ENCODE results near the gene DUS2.
"Not testable (repeated sequence)": the region's sequence is repeated elsewhere in the genome, so short reads cannot be mapped to it uniquely, and the experiment has no call there.

The DUS2 gene

GRCh38 chr16:68093816-68094613 lies 70.9 kb downstream of the DUS2 start:
- no peak overlapping the region for H3K4me3 ChIP-seq (ENCODE audit: low read length)
- H3K27me3 ChIP-seq (ENCODE audit: control insufficient read depth, insufficient read depth, low read length), result peaks cover under 1% of the 10 kb centered on the region
- no peak overlapping the region for H3K9ac ChIP-seq (ENCODE audit: low read length)
- peaks cover 16% of the 10 kb centered on the region for H3K4me1 ChIP-seq (ENCODE audit: control insufficient read depth, insufficient read depth, low read length)
- no peaks in the 10 kb centered on the region for H3K9me3 ChIP-seq (ENCODE audit: control insufficient read depth, low read length)
- no peaks in the 10 kb centered on the region for H3K36me3 ChIP-seq (ENCODE audit: control insufficient read depth, insufficient read depth, low read length)

- Histone ChIP-seq H3K4me3 (ENCODE audit: low read length) (no peak overlapping the region), H3K36me3 (ENCODE audit: control insufficient read depth, insufficient read depth, low read length) (no peaks in the 10 kb centered on the region), H3K9ac (ENCODE audit: low read length) (no peak overlapping the region), H3K4me1 (ENCODE audit: control insufficient read depth, insufficient read depth, low read length) (peaks cover 13% of the 10 kb centered on the region), H3K9me3 (ENCODE audit: control insufficient read depth, low read length) (no peaks in the 10 kb centered on the region), H3K27me3 (ENCODE audit: control insufficient read depth, insufficient read depth, low read length) (no peaks in the 10 kb centered on the region)
Measured at GRCh38 chr16:68094614-68094934, 71.5 kb downstream of the DUS2 start.

GRCh38 chr16:68096491-68096890 lies 73.4 kb downstream of the DUS2 start:
- Histone ChIP-seq H3K4me3 (ENCODE audit: low read length) (no peak overlapping the region), H3K4me1 (ENCODE audit: control insufficient read depth, insufficient read depth, low read length) (peaks cover 5% of the 10 kb centered on the region), H3K27me3 (ENCODE audit: control insufficient read depth, insufficient read depth, low read length) (no peaks in the 10 kb centered on the region), H3K9me3 (ENCODE audit: control insufficient read depth, low read length) (no peaks in the 10 kb centered on the region), H3K36me3 (ENCODE audit: control insufficient read depth, insufficient read depth, low read length) (no peaks in the 10 kb centered on the region), H3K9ac (ENCODE audit: low read length) (no peak overlapping the region)

- no peak overlapping the region for H3K4me3 ChIP-seq (ENCODE audit: low read length)
- no peaks in the 10 kb centered on the region for H3K4me1 ChIP-seq (ENCODE audit: control insufficient read depth, insufficient read depth, low read length)
- H3K9me3 ChIP-seq (ENCODE audit: control insufficient read depth, low read length), result no peaks in the 10 kb centered on the region
- no peaks in the 10 kb centered on the region for H3K36me3 ChIP-seq (ENCODE audit: control insufficient read depth, insufficient read depth, low read length)
- H3K9ac ChIP-seq (ENCODE audit: low read length), result no peak overlapping the region
- no peaks in the 10 kb centered on the region for H3K27me3 ChIP-seq (ENCODE audit: control insufficient read depth, insufficient read depth, low read length)
Measured at GRCh38 chr16:68097088-68097487, 74.0 kb downstream of the DUS2 start.

GRCh38 chr16:68097895-68098294 lies 74.8 kb downstream of the DUS2 start:
- H3K27me3 ChIP-seq (ENCODE audit: control insufficient read depth, insufficient read depth, low read length), result no peaks in the 10 kb centered on the region
- no peaks in the 10 kb centered on the region for H3K9me3 ChIP-seq (ENCODE audit: control insufficient read depth, low read length)
- H3K36me3 ChIP-seq (ENCODE audit: control insufficient read depth, insufficient read depth, low read length), result no peaks in the 10 kb centered on the region
- H3K4me1 ChIP-seq (ENCODE audit: control insufficient read depth, insufficient read depth, low read length), result no peaks in the 10 kb centered on the region
- H3K4me3 ChIP-seq (ENCODE audit: low read length), result no peak overlapping the region
- H3K9ac ChIP-seq (ENCODE audit: low read length), result no peak overlapping the region

GRCh38 chr16:68100488-68100887 lies 77.4 kb downstream of the DUS2 start:
- H3K4me3 ChIP-seq (ENCODE audit: low read length), result no peak overlapping the region

GRCh38 chr16:68105611-68106010 lies 82.5 kb downstream of the DUS2 start:
- Histone ChIP-seq H3K9ac (ENCODE audit: low read length) (no peak overlapping the region), H3K27me3 (ENCODE audit: control insufficient read depth, insufficient read depth, low read length) (no peaks in the 10 kb centered on the region), H3K9me3 (ENCODE audit: control insufficient read depth, low read length) (no peaks in the 10 kb centered on the region), H3K4me1 (ENCODE audit: control insufficient read depth, insufficient read depth, low read length) (no peaks in the 10 kb centered on the region), H3K4me3 (ENCODE audit: low read length) (no peak overlapping the region), H3K36me3 (ENCODE audit: control insufficient read depth, insufficient read depth, low read length) (no peaks in the 10 kb centered on the region)

More at GRCh38 chr16:68100488-68100887, 77.4 kb downstream of the DUS2 start:
- Histone ChIP-seq H3K4me1 (ENCODE audit: control insufficient read depth, insufficient read depth, low read length) (no peaks in the 10 kb centered on the region), H3K36me3 (ENCODE audit: control insufficient read depth, insufficient read depth, low read length) (no peaks in the 10 kb centered on the region), H3K9ac (ENCODE audit: low read length) (no peak overlapping the region), H3K27me3 (ENCODE audit: control insufficient read depth, insufficient read depth, low read length) (no peaks in the 10 kb centered on the region), H3K9me3 (ENCODE audit: control insufficient read depth, low read length) (no peaks in the 10 kb centered on the region)

GRCh38 chr16:68107230-68107928 lies 84.3 kb downstream of the DUS2 start:
- not testable (repeated sequence) for H3K27me3 ChIP-seq (ENCODE audit: control insufficient read depth, insufficient read depth, low read length); H3K9me3 ChIP-seq (ENCODE audit: control insufficient read depth, low read length); H3K4me1 ChIP-seq (ENCODE audit: control insufficient read depth, insufficient read depth, low read length); H3K36me3 ChIP-seq (ENCODE audit: control insufficient read depth, insufficient read depth, low read length); H3K9ac ChIP-seq (ENCODE audit: low read length); H3K4me3 ChIP-seq (ENCODE audit: low read length)

- not testable (repeated sequence) for H3K27me3 ChIP-seq (ENCODE audit: control insufficient read depth, insufficient read depth, low read length); H3K4me3 ChIP-seq (ENCODE audit: low read length); H3K36me3 ChIP-seq (ENCODE audit: control insufficient read depth, insufficient read depth, low read length); H3K9me3 ChIP-seq (ENCODE audit: control insufficient read depth, low read length); H3K4me1 ChIP-seq (ENCODE audit: control insufficient read depth, insufficient read depth, low read length); H3K9ac ChIP-seq (ENCODE audit: low read length)
Measured at GRCh38 chr16:68109156-68109555, 86.1 kb downstream of the DUS2 start.

- not testable (repeated sequence) for H3K9ac ChIP-seq (ENCODE audit: low read length); H3K4me1 ChIP-seq (ENCODE audit: control insufficient read depth, insufficient read depth, low read length); H3K27me3 ChIP-seq (ENCODE audit: control insufficient read depth, insufficient read depth, low read length); H3K9me3 ChIP-seq (ENCODE audit: control insufficient read depth, low read length); H3K36me3 ChIP-seq (ENCODE audit: control insufficient read depth, insufficient read depth, low read length); H3K4me3 ChIP-seq (ENCODE audit: low read length)
Measured at GRCh38 chr16:68110611-68111010, 87.5 kb downstream of the DUS2 start.

- H3K36me3 ChIP-seq (ENCODE audit: control insufficient read depth, insufficient read depth, low read length), result no peaks in the 10 kb centered on the region
- H3K9me3 ChIP-seq (ENCODE audit: control insufficient read depth, low read length), result no peaks in the 10 kb centered on the region
- no peak overlapping the region for H3K9ac ChIP-seq (ENCODE audit: low read length)
- H3K27me3 ChIP-seq (ENCODE audit: control insufficient read depth, insufficient read depth, low read length), result no peaks in the 10 kb centered on the region
- H3K4me1 ChIP-seq (ENCODE audit: control insufficient read depth, insufficient read depth, low read length), result no peaks in the 10 kb centered on the region
- no peak overlapping the region for H3K4me3 ChIP-seq (ENCODE audit: low read length)
Measured at GRCh38 chr16:68111379-68111778, 88.3 kb downstream of the DUS2 start.

GRCh38 chr16:68113059-68113761 lies 90.1 kb downstream of the DUS2 start:
- no peak overlapping the region for H3K4me3 ChIP-seq (ENCODE audit: low read length)
- H3K36me3 ChIP-seq (ENCODE audit: control insufficient read depth, insufficient read depth, low read length), result no peaks in the 10 kb centered on the region
- no peaks in the 10 kb centered on the region for H3K9me3 ChIP-seq (ENCODE audit: control insufficient read depth, low read length)
- H3K27me3 ChIP-seq (ENCODE audit: control insufficient read depth, insufficient read depth, low read length), result no peaks in the 10 kb centered on the region
- no peaks in the 10 kb centered on the region for H3K4me1 ChIP-seq (ENCODE audit: control insufficient read depth, insufficient read depth, low read length)
- no peak overlapping the region for H3K9ac ChIP-seq (ENCODE audit: low read length)
